K562 (cell line): Measurements from ENCODE around the gene PTPRU. TPM values are rescaled to one million over a fixed set of nuclear protein-coding genes. Genes with fewer than 3 reads are reported as not detected.

Experiments used
- ATAC-seq: fragments of 200-7000 bp; cut with Tn5 transposase; 3 replicates; pipeline ENCODE4 v1.9.1; 2020; ENCODE audit warnings: moderate library complexity
- BruUV-seq: library from RNA; stranded (reverse); fragments of 400-500 nt; replicated peaks from 2 replicates; lab custom pipeline; 2021; lab: Mats Ljungman, UMichigan
- CTCF ChIA-PET: fragments of 300-600 bp; formaldehyde crosslinking; extraction: SDS; loops from one replicate; lab custom pipeline; 2021; ENCODE audit warnings: low intra/inter-chr PET ratio; lab: Yijun Ruan, JAX
- POLR2A ChIA-PET: fragments of 300-600, 350-650 bp; sonication (Branson Sonifier 250); formaldehyde crosslinking; extraction: SDS; loops from one replicate; lab custom pipeline; 2021; ENCODE audit warnings: antibody characterized with exemption, inconsistent platforms; lab: Yijun Ruan, JAX
- DNase-seq, 4 experiments: peaks; one replicate each; pipeline versions ENCODE4 v3.0.0 to v3.0.0-alpha.2; 2011 to 2018; ENCODE audit warnings: low spot score in 3 of 4, mixed read lengths in 3 of 4; ENCODE audit errors: extremely low read depth in 1 of 4
- FAIRE-seq: peaks from 2 replicates; lab custom pipeline; 2011; peaks lifted over from hg19 to GRCh38; lab: Jason Lieb, UNC
- H2AFZ ChIP-seq: 2 replicates; pipeline ENCODE4 v1.6.0; 2011; ENCODE audit warnings: low read depth, low read length, control low read depth, inconsistent platforms
- H3K27ac ChIP-seq: fragments of 200-600 bp; 3 replicates; pipeline ENCODE4 v1.8.0; 2011; ENCODE audit warnings: low read depth, mild to moderate bottlenecking, control low read depth, inconsistent platforms, low read length, moderate library complexity, mixed read lengths; ENCODE audit errors: extremely low read depth
- H3K27me3 ChIP-seq, 2 experiments: fragments of 300-600 bp in 1 of 2; 2 replicates in 1 of 2; 3 replicates in 1 of 2; pipeline versions ENCODE4 v1.6.0 to v1.8.0; 2011; ENCODE audit warnings: inconsistent platforms in 2 of 2, low read length in 2 of 2, mild to moderate bottlenecking in 1 of 2, mixed read lengths in 1 of 2, moderate library complexity in 1 of 2; ENCODE audit not compliant: control insufficient read depth in 2 of 2, insufficient read depth in 2 of 2
- H3K36me3 ChIP-seq: fragments of 300-600 bp; 3 replicates; pipeline ENCODE4 v1.8.0; 2011; ENCODE audit warnings: mild to moderate bottlenecking, low read length, inconsistent platforms; ENCODE audit not compliant: control insufficient read depth, insufficient read depth
- H3K4me1 ChIP-seq, 2 experiments: fragments of 200-600 bp in 1 of 2; replicated peaks in 1 of 2; 2 replicates in 1 of 2; 3 replicates in 1 of 2; pipeline versions ENCODE4 v1.5.1 to v1.8.0; 2011; ENCODE audit warnings: inconsistent platforms in 2 of 2, low read length in 2 of 2, mild to moderate bottlenecking in 1 of 2, mixed read lengths in 1 of 2, moderate library complexity in 1 of 2; ENCODE audit not compliant: control insufficient read depth in 2 of 2, insufficient read depth in 2 of 2
- H3K4me2 ChIP-seq: 2 replicates; pipeline ENCODE4 v1.6.1; 2011; ENCODE audit warnings: low read length, control low read depth, inconsistent platforms, mixed read lengths; ENCODE audit not compliant: insufficient read depth
- H3K4me3 ChIP-seq: fragments of 200-600 bp; sonication (generic), shearing (Covaris generic); 2 replicates; pipeline ENCODE4 v1.5.1; 2016; ENCODE audit warnings: control low read depth, inconsistent platforms
- H3K79me2 ChIP-seq: fragments of 200-600 bp; 3 replicates; pipeline ENCODE4 v1.8.0; 2011; ENCODE audit warnings: low read length, inconsistent platforms; ENCODE audit not compliant: control insufficient read depth, insufficient read depth
- H3K9ac ChIP-seq, 2 experiments: 2 replicates each; pipeline versions ENCODE4 v1.6.0 to v1.6.1; 2011; ENCODE audit warnings: low read depth in 2 of 2, low read length in 2 of 2, control low read depth in 1 of 2, inconsistent platforms in 1 of 2, mild to moderate bottlenecking in 1 of 2, mixed read lengths in 1 of 2; ENCODE audit not compliant: insufficient read depth in 1 of 2
- H3K9me1 ChIP-seq: one replicate; pipeline ENCODE4 v1.6.0; 2011; ENCODE audit warnings: inconsistent platforms, mild to moderate bottlenecking, low read length, moderate library complexity; ENCODE audit not compliant: control insufficient read depth, insufficient read depth
- H3K9me3 ChIP-seq: replicated peaks from 2 replicates; pipeline ENCODE4 v1.5.1; 2011; ENCODE audit warnings: low read depth, low read length, inconsistent platforms; ENCODE audit not compliant: control insufficient read depth, insufficient read depth
- H4K20me1 ChIP-seq: replicated peaks from 2 replicates; pipeline ENCODE4 v1.6.1; 2011; ENCODE audit warnings: low read length, inconsistent platforms, mixed read lengths; ENCODE audit not compliant: control insufficient read depth, insufficient read depth
- GATA2 ChIP-seq: sonication (generic); formaldehyde crosslinking; IDR thresholded peaks from 2 replicates; pipeline ENCODE4 v1.4.0; 2020; ENCODE audit warnings: mild to moderate bottlenecking, missing genetic modification reagents
- ZBTB34 ChIP-seq: fragments of 250-450 bp; sonication (Bioruptor Pico); IDR thresholded peaks from 2 replicates; pipeline ENCODE4 v1.8.0; 2021; ENCODE audit warnings: mild to moderate bottlenecking, moderate library complexity
- ZBTB49 ChIP-seq: sonication (generic); formaldehyde crosslinking; IDR thresholded peaks from 2 replicates; pipeline ENCODE4 v1.8.0; 2022; ENCODE audit warnings: missing genetic modification reagents, mild to moderate bottlenecking, borderline replicate concordance
- ZBTB7A ChIP-seq: IDR thresholded peaks from 2 replicates; pipeline ENCODE4 v1.6.1; 2011; ENCODE audit warnings: low read depth, mild to moderate bottlenecking, low read length, moderate library complexity, borderline replicate concordance; ENCODE audit not compliant: control insufficient read depth
- ZNF124 ChIP-seq: sonication (generic); formaldehyde crosslinking; IDR thresholded peaks from 2 replicates; pipeline ENCODE4 v1.8.1; 2022; ENCODE audit warnings: missing genetic modification reagents
- ZNF24 ChIP-seq: fragments of 450-650 bp; IDR thresholded peaks from 2 replicates; pipeline ENCODE4 v1.6.1; 2016
- WGBS: fragments of 100-300 bp; shearing (Covaris generic); methylation state at CpG from one replicate; pipeline ENCODE4 v1.1.6; 2016; ENCODE audit warnings: low coverage, mixed read lengths; ENCODE audit not compliant: insufficient coverage; ENCODE audit errors: missing lambda C conversion rate; 5-methylcytosine and 5-hydroxymethylcytosine counted together
- in situ Hi-C: fragments of 300-500 bp; cut with MboI; formaldehyde crosslinking; loops from 4 replicates; pipeline ENCODE4 v1.15.0; 2018; ENCODE audit warnings: inconsistent platforms, mixed read lengths
- intact Hi-C: fragments of 100-400 bp; cut with micrococcal nuclease; formaldehyde crosslinking; loops from 2 replicates; pipeline ENCODE4 v1.14.2; 2022
- polyA plus RNA-seq, 8 experiments: library from polyadenylated mRNA; depleted of rRNA in 4 of 8; stranded (reverse) in 5 of 8; unstranded in 3 of 8; fragments of >200 nt; fragmentation: Nextera tagmentation in 2 of 8; fragmentation: Illumina TruSeq in 1 of 8; extraction: Ambion mirVana in 2 of 8; extraction: Trizol in 1 of 8; gene quantifications; 2 replicates each; pipeline versions ENCODE4 v1.2.1 to v1.2.3, GENCODE V29; 2011 to 2014; ENCODE audit warnings: inconsistent platforms in 1 of 8, missing spikeins in 1 of 8
- total RNA-seq, 7 experiments: library from RNA; depleted of rRNA in 6 of 7; stranded (reverse); fragments of >200 nt in 6 of 7; fragmentation: Illumina TruSeq in 2 of 7; extraction: Trizol in 2 of 7; gene quantifications; 2 replicates each; pipeline versions ENCODE4 v1.2.1 to v1.2.3, GENCODE V29; 2011 to 2021; ENCODE audit warnings: low replicate concordance in 1 of 7

The PTPRU gene
- total and polyA plus RNA-seq, 9 of the 15 experiments (the other 6 are each of a cell fraction or from before 2014, with no cell fraction given), result 0.01 to 2.9 (median 1.0) TPM

GRCh38 chr1:29323636-29324035 lies 87.3 kb downstream of the PTPRU start:
- Histone ChIP-seq H2AFZ (no peak overlapping the region), H3K4me1 (peaks cover 5 to 25% of the 10 kb centered on the region in 2 experiments; a peak in 4 of 5 replicates), H3K9me1 (no peaks in the 10 kb centered on the region), H4K20me1 (peaks cover 13% of the 10 kb centered on the region), H3K27ac (no peak overlapping the region), H3K79me2 (no peaks in the 10 kb centered on the region), H3K9me3 (no peaks in the 10 kb centered on the region), H3K9ac (no peak overlapping the region), H3K27me3 (peaks cover 0 to 21% of the 10 kb centered on the region in 2 experiments; a peak in 2 of 5 replicates), H3K4me2 (no peak overlapping the region), H3K4me3 (no peak overlapping the region), H3K36me3 (no peaks in the 10 kb centered on the region)
- ChIA-PET POLR2A (no interaction called here), CTCF (no interaction called here)
- FAIRE-seq (no peak), DNase-seq (no peak), ATAC-seq (no peak)
- 2% methylated on average over 8 of the region's 8 CpGs for WGBS
- in situ Hi-C loops, result no loop called here
- no TSS peak for BruUV-seq
- intact Hi-C loops, result no loop called here
- no peak for TF ChIP-seq ZBTB7A
- TF ChIP-seq ZBTB34, result no peak
- TF ChIP-seq ZNF24, result no peak
- TF ChIP-seq ZNF124 (CRISPR knock-in tag), result no peak
- no peak for TF ChIP-seq GATA2 (CRISPR knock-in tag)
- TF ChIP-seq ZBTB49 (CRISPR knock-in tag), result no peak
